Mesenchymal stem cell (in vitro differentiated cells and primary cell): ENCODE results near the gene YAF2.
A peak's percentile ranks its signal among the peaks of the same experiment; 100 is the strongest.

Experiments used
- DNase-seq: peaks from one replicate; pipeline ENCODE4 v3.0.0-alpha.2; 2013
- H2AFZ ChIP-seq: one replicate; pipeline ENCODE4 v1.6.1; 2013; ENCODE audit warnings: low read depth, mild to moderate bottlenecking, control low read depth, inconsistent platforms, low read length, moderate library complexity
- H2AK5ac ChIP-seq: 2 replicates; pipeline ENCODE4 v1.6.1; 2013; ENCODE audit warnings: low read length, moderate library complexity, mild to moderate bottlenecking, inconsistent platforms; ENCODE audit not compliant: severe bottlenecking
- H2BK120ac ChIP-seq: one replicate; pipeline ENCODE4 v1.6.1; 2013; ENCODE audit warnings: low read depth, mild to moderate bottlenecking, inconsistent platforms, low read length, moderate library complexity
- H2BK12ac ChIP-seq, 2 experiments: one replicate each; pipeline ENCODE4 v1.6.1; 2013; ENCODE audit warnings: inconsistent platforms in 2 of 2, low read length in 2 of 2, mild to moderate bottlenecking in 2 of 2, moderate library complexity in 2 of 2, control low read depth in 1 of 2
- H2BK15ac ChIP-seq: one replicate; pipeline ENCODE4 v1.6.1; 2013; ENCODE audit warnings: mild to moderate bottlenecking, low read depth, inconsistent platforms; ENCODE audit not compliant: poor library complexity, severe bottlenecking
- H2BK5ac ChIP-seq: 2 replicates; pipeline ENCODE4 v1.6.1; 2013; ENCODE audit warnings: low read depth, mild to moderate bottlenecking, low read length, control low read depth, inconsistent platforms; ENCODE audit not compliant: poor library complexity, severe bottlenecking
- H3K14ac ChIP-seq, 2 experiments: one replicate each; pipeline ENCODE4 v1.6.1; 2013; ENCODE audit warnings: inconsistent platforms in 2 of 2, low read length in 2 of 2, control low read depth in 1 of 2, mild to moderate bottlenecking in 1 of 2, moderate library complexity in 1 of 2
- H3K18ac ChIP-seq, 2 experiments: one replicate each; pipeline ENCODE4 v1.6.1; 2013; ENCODE audit warnings: inconsistent platforms in 2 of 2, low read length in 2 of 2, control low read depth in 1 of 2, low read depth in 1 of 2, mild to moderate bottlenecking in 1 of 2
- H3K23ac ChIP-seq, 2 experiments: one replicate each; pipeline ENCODE4 v1.6.1; 2013; ENCODE audit warnings: inconsistent platforms in 2 of 2, low read length in 2 of 2, mild to moderate bottlenecking in 2 of 2, moderate library complexity in 2 of 2, control low read depth in 1 of 2
- H3K27ac ChIP-seq: 2 replicates; pipeline ENCODE4 v1.5.1; 2013; ENCODE audit warnings: mild to moderate bottlenecking, moderate library complexity, low read length, control low read depth, inconsistent platforms; ENCODE audit not compliant: poor library complexity, severe bottlenecking
- H3K27me3 ChIP-seq, 2 experiments: 2 replicates each; pipeline versions ENCODE4 v1.6.1 to v1.7.0; 2013; ENCODE audit warnings: low read length in 2 of 2, mild to moderate bottlenecking in 2 of 2, moderate library complexity in 2 of 2, control low read depth in 1 of 2, inconsistent platforms in 1 of 2; ENCODE audit not compliant: control insufficient read depth in 1 of 2, insufficient read depth in 1 of 2
- H3K36me3 ChIP-seq, 2 experiments: 2 replicates each; pipeline versions ENCODE4 v1.6.1 to v1.7.0; 2013; ENCODE audit warnings: low read length in 2 of 2, control low read depth in 1 of 2, inconsistent platforms in 1 of 2, low read depth in 1 of 2, mild to moderate bottlenecking in 1 of 2; ENCODE audit not compliant: insufficient read depth in 2 of 2, control insufficient read depth in 1 of 2
- H3K4ac ChIP-seq, 2 experiments: one replicate each; pipeline ENCODE4 v1.6.1; 2013; ENCODE audit warnings: inconsistent platforms in 2 of 2, low read length in 2 of 2, mild to moderate bottlenecking in 2 of 2, moderate library complexity in 2 of 2, control low read depth in 1 of 2, low read depth in 1 of 2
- H3K4me1 ChIP-seq: 2 replicates; pipeline ENCODE4 v1.6.1; 2013; ENCODE audit warnings: low read depth, low read length, control low read depth; ENCODE audit not compliant: control insufficient read depth, insufficient read depth
- H3K4me2 ChIP-seq: 2 replicates; pipeline ENCODE4 v1.6.1; 2013; ENCODE audit warnings: low read length, mild to moderate bottlenecking, inconsistent platforms; ENCODE audit not compliant: poor library complexity, severe bottlenecking
- H3K4me3 ChIP-seq, 2 experiments: 2 replicates each; pipeline versions ENCODE4 v1.5.1 to v1.7.0; 2013; ENCODE audit warnings: low read length in 2 of 2, mild to moderate bottlenecking in 2 of 2, control low read depth in 1 of 2, low read depth in 1 of 2; ENCODE audit not compliant: insufficient read depth in 1 of 2
- H3K79me1 ChIP-seq: replicated peaks from 2 replicates; pipeline ENCODE4 v1.6.1; 2013; ENCODE audit warnings: mild to moderate bottlenecking, control low read depth, low read length, inconsistent platforms; ENCODE audit not compliant: poor library complexity, severe bottlenecking
- H3K9ac ChIP-seq: 2 replicates; pipeline ENCODE4 v1.7.0; 2013; ENCODE audit warnings: mild to moderate bottlenecking, low read length, moderate library complexity
- H3K9me3 ChIP-seq: 2 replicates; pipeline ENCODE4 v1.7.0; 2013; ENCODE audit warnings: mild to moderate bottlenecking, low read length; ENCODE audit not compliant: control insufficient read depth
- H4K8ac ChIP-seq: one replicate; pipeline ENCODE4 v1.6.1; 2013; ENCODE audit warnings: inconsistent platforms, mild to moderate bottlenecking, low read length, moderate library complexity
- H4K91ac ChIP-seq: one replicate; pipeline ENCODE4 v1.6.1; 2013; ENCODE audit warnings: mild to moderate bottlenecking, low read length, inconsistent platforms
- WGBS: methylation state at CpG from one replicate; pipeline ENCODE4 v1.1.7; 2013; ENCODE audit warnings: mixed read lengths; 5-methylcytosine and 5-hydroxymethylcytosine counted together

YAF2 gene

DNA sequence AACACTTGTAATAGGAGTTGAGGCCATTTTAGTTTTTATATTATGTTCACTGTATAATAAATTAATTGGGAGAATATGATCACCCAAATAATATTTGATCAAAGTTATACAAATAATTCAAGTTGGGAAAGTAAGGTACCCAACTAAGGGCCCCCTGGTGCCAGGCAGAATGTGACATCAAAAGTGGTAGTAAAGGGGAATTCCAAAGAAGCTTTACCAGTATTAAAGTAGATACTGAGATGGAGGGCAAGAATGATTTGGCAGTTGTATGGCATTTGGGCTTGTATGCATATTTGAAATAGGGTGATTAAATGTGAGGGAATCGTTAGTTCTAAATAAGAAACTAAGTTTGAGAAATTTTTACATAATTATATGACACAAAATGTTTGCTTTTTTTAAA lies 111.1 kb downstream of the YAF2 start:
- no peak overlapping the region for H2BK5ac ChIP-seq
- H4K8ac ChIP-seq, result no peak overlapping the region
- peaks cover 7% of the 10 kb centered on the region for H3K79me1 ChIP-seq
- no peak overlapping the region for H2BK120ac ChIP-seq
- H3K18ac ChIP-seq, result no peak overlapping the region
- H2AFZ ChIP-seq, result no peak overlapping the region
- no peak overlapping the region for H3K9ac ChIP-seq
- no peak overlapping the region for H4K91ac ChIP-seq
- no peaks in the 10 kb centered on the region for H3K36me3 ChIP-seq
- DNase-seq, result no peak
- H3K9me3 ChIP-seq, result no peaks in the 10 kb centered on the region
- no peak overlapping the region for H2BK12ac ChIP-seq
- H3K4ac ChIP-seq, result no peak overlapping the region
- no peak overlapping the region for H2BK15ac ChIP-seq
- no peak overlapping the region for H3K4me3 ChIP-seq
- no peak overlapping the region for H2AK5ac ChIP-seq
- WGBS, result no CpG with 5 or more reads among the region's 1 CpG
- H3K27ac ChIP-seq, result no peak overlapping the region
- H3K4me2 ChIP-seq, result no peak overlapping the region
- H3K27me3 ChIP-seq, result no peaks in the 10 kb centered on the region
- H3K23ac ChIP-seq, result no peak overlapping the region
- H3K14ac ChIP-seq, result no peak overlapping the region
- peaks cover 4% of the 10 kb centered on the region for H3K4me1 ChIP-seq

DNA sequence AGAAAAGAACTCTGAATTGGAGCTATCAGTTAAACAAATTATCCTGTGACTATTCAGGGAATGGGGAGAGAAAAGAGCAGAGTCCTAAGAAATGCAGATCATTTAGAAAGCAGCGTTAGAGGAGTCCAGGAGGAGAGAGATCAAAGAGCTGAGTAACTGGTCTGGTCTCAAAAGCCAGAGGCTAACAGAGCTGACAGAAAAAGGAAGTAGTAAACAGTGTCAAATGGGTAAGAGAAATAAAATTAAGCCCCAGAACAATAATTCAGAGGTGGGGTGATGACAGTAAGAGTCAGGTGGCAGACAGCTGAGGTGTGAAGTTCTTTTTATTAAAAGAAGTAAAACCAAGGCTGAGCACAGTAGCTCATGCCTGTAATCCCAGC lies 112.7 kb downstream of the YAF2 start:
- no peak overlapping the region for H4K8ac ChIP-seq

DNA sequence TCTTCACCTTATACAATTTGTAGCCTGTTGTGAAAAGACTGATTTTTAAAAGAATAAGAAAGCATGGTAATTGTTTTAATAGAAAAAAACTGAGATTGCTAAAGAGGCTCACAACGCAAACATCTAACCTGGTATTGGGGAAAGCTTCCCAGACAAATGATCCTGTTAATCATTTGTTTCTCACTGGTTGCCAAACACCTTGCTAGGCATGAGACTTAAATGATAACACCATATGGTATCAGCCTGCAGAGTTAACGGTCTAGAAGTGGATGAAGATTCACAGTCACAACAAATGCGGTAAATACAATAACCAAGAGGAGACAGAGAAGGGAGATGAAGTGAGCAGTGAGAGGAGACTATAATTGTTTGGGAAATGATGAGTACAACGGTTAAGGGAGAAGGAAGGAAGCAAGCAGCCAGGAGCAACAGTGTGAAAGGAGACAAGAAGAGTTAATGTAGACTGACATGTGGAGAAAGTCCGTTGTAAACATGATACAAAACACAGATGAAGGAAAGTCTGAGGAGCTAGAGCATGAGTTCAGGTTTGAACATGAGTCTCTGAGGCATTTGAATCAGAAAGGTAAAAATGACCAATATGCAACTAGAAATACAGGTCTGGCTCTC lies 113.2 kb downstream of the YAF2 start:
- Histone ChIP-seq H3K36me3 (no peaks in the 10 kb centered on the region), H2BK120ac (no peak overlapping the region), H3K9ac (no peak overlapping the region), H3K79me1 (peaks cover 17% of the 10 kb centered on the region), H2BK5ac (no peak overlapping the region), H4K8ac (no peak overlapping the region), H3K4ac (no peak overlapping the region), H4K91ac (no peak overlapping the region), H2AFZ (no peak overlapping the region), H3K23ac (no peak overlapping the region), H2BK15ac (no peak overlapping the region), H3K4me3 (no peak overlapping the region), H2BK12ac (no peak overlapping the region), H2AK5ac (no peak overlapping the region), H3K27me3 (no peaks in the 10 kb centered on the region), H3K14ac (no peak overlapping the region), H3K9me3 (no peaks in the 10 kb centered on the region), H3K27ac (no peak overlapping the region), H3K18ac (no peak overlapping the region), H3K4me1 (peaks cover 1% of the 10 kb centered on the region), H3K4me2 (no peak overlapping the region)
- no peak for DNase-seq
- WGBS, result 50% methylated on average over 5 of the region's 5 CpGs

More for the DNA sequence above, 112.7 kb downstream of the YAF2 start:
- Histone ChIP-seq H3K27me3 (no peaks in the 10 kb centered on the region), H3K4ac (no peak overlapping the region), H2BK15ac (no peak overlapping the region), H2BK5ac (no peak overlapping the region), H3K9me3 (no peaks in the 10 kb centered on the region), H3K79me1 (peaks cover 15% of the 10 kb centered on the region), H3K4me1 (peaks cover 1% of the 10 kb centered on the region), H4K91ac (no peak overlapping the region), H3K4me2 (no peak overlapping the region), H2AFZ (no peak overlapping the region), H3K18ac (no peak overlapping the region), H3K27ac (no peak overlapping the region), H3K36me3 (no peaks in the 10 kb centered on the region), H2AK5ac (no peak overlapping the region), H3K9ac (no peak overlapping the region), H3K14ac (no peak overlapping the region), H3K4me3 (no peak overlapping the region), H2BK12ac (no peak overlapping the region), H3K23ac (no peak overlapping the region), H2BK120ac (no peak overlapping the region)
- no peak for DNase-seq
- WGBS, result 16% methylated on average over 1 of the region's 1 CpG

DNA sequence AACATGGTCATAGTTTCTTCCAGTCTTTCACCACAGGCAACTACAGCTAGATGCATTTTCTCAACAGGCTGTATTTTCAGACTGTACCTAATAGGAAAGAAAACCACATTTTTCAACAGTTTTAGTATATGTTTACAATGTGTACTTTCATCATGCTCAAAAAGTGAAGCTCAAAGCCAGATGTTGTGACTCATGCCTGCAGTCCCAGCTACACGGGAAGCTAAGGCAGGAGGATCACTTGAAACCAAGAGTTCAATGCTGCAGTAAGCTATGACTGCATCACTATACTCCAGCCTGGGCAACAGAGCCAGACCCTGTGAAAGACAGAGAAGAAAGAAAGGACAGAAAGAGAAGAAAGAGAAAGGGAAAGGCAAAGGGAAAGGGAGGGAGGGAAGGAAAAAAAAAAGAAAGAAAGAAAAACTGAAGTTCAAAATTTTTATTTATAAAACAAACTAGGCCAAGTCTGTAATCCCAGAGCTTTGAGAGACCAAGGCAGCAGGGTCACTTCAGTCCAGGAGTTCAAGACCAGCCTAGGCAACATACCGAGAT lies 118.9 kb downstream of the YAF2 start:
- DNase-seq, result peak; percentile 90
- no peak overlapping the region for H3K4ac ChIP-seq
- H3K79me1 ChIP-seq, result peaks cover 21% of the 10 kb centered on the region
- no peak overlapping the region for H2BK15ac ChIP-seq
- H2BK5ac ChIP-seq, result no peak overlapping the region
- H2AK5ac ChIP-seq, result no peak overlapping the region
- H2AFZ ChIP-seq, result no peak overlapping the region
- no peak overlapping the region for H3K4me3 ChIP-seq
- H4K91ac ChIP-seq, result no peak overlapping the region
- no peak overlapping the region for H2BK12ac ChIP-seq
- no peak overlapping the region for H3K9ac ChIP-seq
- H3K14ac ChIP-seq, result no peak overlapping the region
- H3K4me2 ChIP-seq, result no peak overlapping the region
- no peak overlapping the region for H4K8ac ChIP-seq
- H3K27me3 ChIP-seq, result no peaks in the 10 kb centered on the region
- no peak overlapping the region for H3K27ac ChIP-seq
- 0% methylated on average over 1 of the region's 2 CpGs for WGBS
- no peaks in the 10 kb centered on the region for H3K9me3 ChIP-seq
- H3K23ac ChIP-seq, result no peak overlapping the region
- H3K18ac ChIP-seq, result peak overlapping the region; percentile 22 to 33
- H3K4me1 ChIP-seq, result no peaks in the 10 kb centered on the region
- peaks cover 0 to 3% of the 10 kb centered on the region in 2 experiments for H3K36me3 ChIP-seq
- H2BK120ac ChIP-seq, result no peak overlapping the region
